ENCODE results near the gene ATXN10.

The ATXN10 gene

GRCh38 chr22:45763236-45763624, 91.6 kb downstream of the ATXN10 start:
- no peak for DNase-seq

- DNase-seq: no peak
These were observed 96.9 kb downstream of the ATXN10 start for GRCh38 chr22:45768490-45768889.

- no peak for DNase-seq
These were observed 98.1 kb downstream of the ATXN10 start for GRCh38 chr22:45769569-45770210.

- no peak for DNase-seq
These were observed 98.9 kb downstream of the ATXN10 start for GRCh38 chr22:45770506-45770905.

GRCh38 chr22:45771057-45771456, 99.4 kb downstream of the ATXN10 start:
- no peak for DNase-seq

GRCh38 chr22:45771711-45772110, 100.1 kb downstream of the ATXN10 start:
- no peak for DNase-seq

- no peak for DNase-seq
These were observed 101.1 kb downstream of the ATXN10 start for GRCh38 chr22:45772743-45773142.

GRCh38 chr22:45774001-45774670, 102.5 kb downstream of the ATXN10 start:
- no peak for DNase-seq

GRCh38 chr22:45775062-45775461, 103.4 kb downstream of the ATXN10 start:
- no peak for DNase-seq

GRCh38 chr22:45775569-45776312, 104.1 kb downstream of the ATXN10 start:
- no peak for DNase-seq

- no peak for DNase-seq
These were observed 104.6 kb downstream of the ATXN10 start for GRCh38 chr22:45776313-45776585.

GRCh38 chr22:45777046-45777851, 105.6 kb downstream of the ATXN10 start:
- no peak for DNase-seq

- DNase-seq: no peak
These were observed 106.3 kb downstream of the ATXN10 start for GRCh38 chr22:45777852-45778375.

- DNase-seq: no peak
These were observed 109.8 kb downstream of the ATXN10 start for GRCh38 chr22:45781459-45781858.

GRCh38 chr22:45781966-45782365, 110.3 kb downstream of the ATXN10 start:
- no peak for DNase-seq

GRCh38 chr22:45783021-45783420, 111.4 kb downstream of the ATXN10 start:
- no peak for DNase-seq

GRCh38 chr22:45783690-45784089, 112.1 kb downstream of the ATXN10 start:
- DNase-seq: no peak

- DNase-seq: no peak
These were observed 113.0 kb downstream of the ATXN10 start for GRCh38 chr22:45784357-45785277.

GRCh38 chr22:45785458-45785857, 113.8 kb downstream of the ATXN10 start:
- no peak for DNase-seq

- DNase-seq: no peak
These were observed 115.1 kb downstream of the ATXN10 start for GRCh38 chr22:45786726-45787125.

GRCh38 chr22:45787759-45788158, 116.1 kb downstream of the ATXN10 start:
- no peak for DNase-seq

- DNase-seq: no peak
These were observed 116.9 kb downstream of the ATXN10 start for GRCh38 chr22:45788522-45788921.

All from activated CD4-positive, alpha-beta T cell treated with anti-CD3 and anti-CD28 coated beads, Interleukin-2, amount 50 U/mL, for 48 hours (primary cell).